CD4-positive, CD25-positive, alpha-beta regulatory T cell (primary cell): ENCODE measurements around the gene SMPX. TPM values are rescaled to one million over a fixed set of nuclear protein-coding genes. Genes with fewer than 3 reads are reported as not detected.
A peak's percentile ranks its signal among the peaks of the same experiment; 100 is the strongest.
"Not testable (repeated sequence)": the region's sequence is repeated elsewhere in the genome, so short reads cannot be mapped to it uniquely, and the experiment has no call there.

ENCODE experiments used
- ATAC-seq, 2 donors: fragments of 150-1000 bp; cut with Tn5 transposase; one replicate each; pipeline ENCODE4 v1.10.0; 2021; ENCODE audit warnings: low read depth in 2 of 2, moderate number of reproducible peaks in 2 of 2, moderate library complexity in 1 of 2
- DNase-seq, 3 donors: peaks; one replicate each; pipeline versions ENCODE4 v3.0.0 to v3.0.0-alpha.2; 2012 to 2022; ENCODE audit warnings: mixed read lengths in 1 of 3
- H3K27ac ChIP-seq: one replicate; pipeline ENCODE4 v1.7.0; 2013; ENCODE audit warnings: mild to moderate bottlenecking, low read length; ENCODE audit not compliant: insufficient read depth, poor library complexity, severe bottlenecking
- H3K27me3 ChIP-seq: one replicate; pipeline ENCODE4 v1.7.0; 2013; ENCODE audit warnings: low read length; ENCODE audit not compliant: control insufficient read depth, insufficient read depth
- H3K36me3 ChIP-seq: one replicate; pipeline ENCODE4 v1.7.0; 2013; ENCODE audit warnings: mild to moderate bottlenecking, low read length, moderate library complexity; ENCODE audit not compliant: control insufficient read depth, insufficient read depth
- H3K4me1 ChIP-seq: 2 replicates; pipeline ENCODE4 v1.7.0; 2013; ENCODE audit warnings: mild to moderate bottlenecking, low read length; ENCODE audit not compliant: insufficient read depth, control insufficient read depth, poor library complexity, severe bottlenecking
- H3K4me3 ChIP-seq: one replicate; pipeline ENCODE4 v1.7.0; 2013; ENCODE audit warnings: low read depth, mild to moderate bottlenecking, low read length, moderate library complexity
- H3K9me3 ChIP-seq, 2 experiments: 1 replicate in 1 of 2; 2 replicates in 1 of 2; pipeline ENCODE4 v1.7.0; 2013; ENCODE audit warnings: low read length in 2 of 2, mild to moderate bottlenecking in 1 of 2, moderate library complexity in 1 of 2; ENCODE audit not compliant: control insufficient read depth in 2 of 2
- H3K27ac Mint-ChIP-seq, 3 donors: one replicate each; pipeline ENCODE4 v1.8.0; 2020 to 2022; ENCODE audit warnings: mild to moderate bottlenecking in 3 of 3, mixed read lengths in 3 of 3, moderate library complexity in 2 of 3
- H3K27me3 Mint-ChIP-seq: one replicate; pipeline ENCODE4 v1.8.0; 2022; ENCODE audit warnings: mild to moderate bottlenecking, mixed read lengths
- H3K36me3 Mint-ChIP-seq: one replicate; pipeline ENCODE4 v1.8.0; 2020; ENCODE audit warnings: mixed read lengths
- H3K4me1 Mint-ChIP-seq, 4 donors: one replicate each; pipeline ENCODE4 v1.8.0; 2020 to 2022; ENCODE audit warnings: mixed read lengths in 4 of 4, mild to moderate bottlenecking in 1 of 4
- H3K4me3 Mint-ChIP-seq, 4 donors: one replicate each; pipeline ENCODE4 v1.8.0; 2020 to 2022; ENCODE audit warnings: mild to moderate bottlenecking in 4 of 4, mixed read lengths in 4 of 4, moderate library complexity in 3 of 4
- H3K9me3 Mint-ChIP-seq, 7 donors: one replicate each; pipeline ENCODE4 v1.8.0; 2020 to 2022; ENCODE audit warnings: mixed read lengths in 7 of 7, mild to moderate bottlenecking in 3 of 7, moderate library complexity in 2 of 7
- polyA plus RNA-seq, 4 donors: library from polyadenylated mRNA; unstranded; fragments of 300-500 nt; fragmentation: Illumina TruSeq; gene quantifications; one replicate each; pipeline ENCODE4 v1.2.3, GENCODE V29; 2021
- total RNA-seq: library from RNA; stranded (reverse); gene quantifications from one replicate; pipeline ENCODE4 v1.2.3, GENCODE V29; 2022

SMPX gene
- total and polyA plus RNA-seq, 5 donors from 2014 or later, result not detected

- Histone ChIP-seq H3K9me3 (no peaks in the 10 kb centered on the region), H3K4me1 (no peaks in the 10 kb centered on the region), H3K4me3 (no peak overlapping the region), H3K27me3 (no peaks in the 10 kb centered on the region), H3K36me3 (no peaks in the 10 kb centered on the region), H3K27ac (no peak overlapping the region)
- H3K4me3 Mint-ChIP-seq, result no peak overlapping the region
- H3K4me1 Mint-ChIP-seq, result peaks cover 0 to 5% (median 1%) of the 10 kb centered on the region in 4 donors
- peak in 1 of 3 donors; percentile 36 for DNase-seq
- no peak overlapping the region for H3K27ac Mint-ChIP-seq
- peaks cover 0 to 2% (median 0%) of the 10 kb centered on the region in 7 donors for H3K9me3 Mint-ChIP-seq
- no peak for ATAC-seq
- no peaks in the 10 kb centered on the region for H3K36me3 Mint-ChIP-seq
- no peaks in the 10 kb centered on the region for H3K27me3 Mint-ChIP-seq
Observed at GRCh38 chrX:21781525-21781924, 23.6 kb upstream of the SMPX start.

- DNase-seq, result no peak
- Mint-ChIP-seq H3K9me3 (peaks cover 0 to 2% (median 0%) of the 10 kb centered on the region in 7 donors), H3K27ac (no peak overlapping the region), H3K4me3 (peak overlapping the region in 1 of 4 donors; percentile 41), H3K27me3 (peaks cover 5% of the 10 kb centered on the region), H3K36me3 (no peaks in the 10 kb centered on the region), H3K4me1 (peaks cover 0 to 9% (median 2%) of the 10 kb centered on the region in 4 donors)
- no peak overlapping the region for H3K27ac ChIP-seq
- H3K4me3 ChIP-seq, result no peak overlapping the region
- no peaks in the 10 kb centered on the region for H3K27me3 ChIP-seq
- no peaks in the 10 kb centered on the region for H3K4me1 ChIP-seq
- no peaks in the 10 kb centered on the region for H3K9me3 ChIP-seq
- ATAC-seq, result no peak
- no peaks in the 10 kb centered on the region for H3K36me3 ChIP-seq
Observed at GRCh38 chrX:21779095-21779494, 21.2 kb upstream of the SMPX start.

GRCh38 chrX:21778236-21778635, 20.3 kb upstream of the SMPX start:
- Mint-ChIP-seq H3K4me3 (no peak overlapping the region), H3K27me3 (peaks cover 5% of the 10 kb centered on the region), H3K36me3 (no peaks in the 10 kb centered on the region), H3K4me1 (peaks cover 3 to 13% (median 7%) of the 10 kb centered on the region in 4 donors), H3K9me3 (peaks cover 0 to 2% (median 0%) of the 10 kb centered on the region in 7 donors), H3K27ac (no peak overlapping the region)
- Histone ChIP-seq H3K27me3 (no peaks in the 10 kb centered on the region), H3K9me3 (no peaks in the 10 kb centered on the region), H3K36me3 (no peaks in the 10 kb centered on the region), H3K27ac (no peak overlapping the region), H3K4me1 (no peaks in the 10 kb centered on the region), H3K4me3 (no peak overlapping the region)
- DNase-seq (no peak), ATAC-seq (no peak)

GRCh38 chrX:21775128-21775527, 17.2 kb upstream of the SMPX start:
- not testable (repeated sequence) for H3K27me3 Mint-ChIP-seq, H3K4me3 Mint-ChIP-seq, H3K36me3 Mint-ChIP-seq, H3K27ac ChIP-seq, DNase-seq, H3K27ac Mint-ChIP-seq, H3K9me3 ChIP-seq, H3K27me3 ChIP-seq, H3K36me3 ChIP-seq, ATAC-seq, H3K9me3 Mint-ChIP-seq, H3K4me1 ChIP-seq, H3K4me3 ChIP-seq
- peaks cover 7 to 30% (median 20%) of the 10 kb centered on the region in 4 donors for H3K4me1 Mint-ChIP-seq

DNA sequence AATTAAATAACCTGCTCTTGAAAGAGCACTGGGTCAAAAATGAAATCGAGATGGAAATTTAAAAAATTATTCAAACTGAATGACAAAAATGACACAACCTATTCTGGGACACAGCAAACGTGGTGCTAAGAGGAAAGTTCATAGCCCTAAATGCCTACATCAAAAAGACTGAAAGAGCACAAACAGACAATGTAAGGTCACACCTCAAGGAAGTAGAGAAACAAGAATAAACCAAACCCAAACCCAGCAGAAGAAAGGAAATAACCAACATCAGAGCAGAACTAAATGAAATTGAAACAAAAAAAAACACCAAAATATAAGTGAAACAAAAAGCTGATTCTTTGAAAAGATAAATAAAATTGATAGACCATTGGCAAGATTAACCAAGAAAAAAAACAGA, 15.1 kb upstream of the SMPX start:
- not testable (repeated sequence) for H3K9me3 Mint-ChIP-seq, H3K27me3 ChIP-seq, H3K9me3 ChIP-seq, H3K27me3 Mint-ChIP-seq, ATAC-seq, H3K4me3 ChIP-seq, H3K36me3 Mint-ChIP-seq, H3K36me3 ChIP-seq, H3K27ac ChIP-seq, H3K4me1 ChIP-seq
- peak overlapping the region in 2 of 3 donors; percentile 2 to 55 for H3K27ac Mint-ChIP-seq
- peaks cover 7 to 27% (median 18%) of the 10 kb centered on the region in 4 donors for H3K4me1 Mint-ChIP-seq
- peak overlapping the region in 3 of 4 donors; percentile 29 to 76 (median 44) for H3K4me3 Mint-ChIP-seq
- peak in 2 of 3 donors; percentile 29 to 51 for DNase-seq

DNA sequence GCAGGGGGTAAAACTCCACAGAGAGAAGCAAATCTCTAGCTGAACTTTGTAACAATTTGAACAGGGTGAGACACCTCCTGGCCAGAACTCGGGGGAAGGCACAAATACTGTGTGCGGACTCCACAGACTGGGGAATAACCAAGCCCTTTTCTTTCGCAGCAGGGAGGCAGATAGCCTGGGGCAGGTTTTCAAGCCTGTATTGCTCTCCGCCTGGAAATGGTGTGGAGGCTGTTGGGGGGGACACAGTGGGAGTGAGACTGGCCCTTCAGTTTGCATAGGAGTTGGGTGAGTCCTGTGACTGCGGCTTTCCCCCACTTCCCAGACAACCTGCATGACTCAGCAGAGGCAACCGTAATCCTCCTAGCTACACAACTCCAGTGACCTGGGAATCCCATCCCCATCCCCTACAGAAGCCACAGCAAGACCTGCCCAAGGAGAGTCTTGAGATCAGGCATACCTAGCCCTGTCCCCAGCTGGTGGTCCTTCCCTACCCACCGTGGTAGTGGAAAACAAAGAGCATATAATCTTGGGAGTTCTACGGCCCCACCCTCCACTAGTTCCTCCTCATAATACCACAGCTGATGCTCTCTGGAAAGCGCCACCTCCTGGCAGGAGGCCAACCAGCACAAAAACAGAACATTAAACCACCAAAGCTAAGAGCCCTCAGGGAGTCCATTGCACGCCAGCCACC, 12.9 kb upstream of the SMPX start:
- H3K36me3 ChIP-seq, result no peaks in the 10 kb centered on the region
- H3K27me3 ChIP-seq, result no peaks in the 10 kb centered on the region
- H3K4me3 ChIP-seq, result no peak overlapping the region
- H3K27me3 Mint-ChIP-seq, result peaks cover 5% of the 10 kb centered on the region
- H3K4me1 Mint-ChIP-seq, result peaks cover 7 to 27% (median 18%) of the 10 kb centered on the region in 4 donors
- no peaks in the 10 kb centered on the region for H3K9me3 ChIP-seq
- peaks cover 0 to 4% (median 0%) of the 10 kb centered on the region in 7 donors for H3K9me3 Mint-ChIP-seq
- no peak overlapping the region for H3K4me3 Mint-ChIP-seq
- peaks cover 3% of the 10 kb centered on the region for H3K36me3 Mint-ChIP-seq
- DNase-seq (no peak), ATAC-seq (no peak)
- H3K4me1 ChIP-seq, result peaks cover 5% of the 10 kb centered on the region
- no peak overlapping the region for H3K27ac ChIP-seq
- peak overlapping the region in 1 of 3 donors; percentile 63 for H3K27ac Mint-ChIP-seq

- no peaks in the 10 kb centered on the region for H3K36me3 ChIP-seq
- H3K4me3 ChIP-seq, result no peak overlapping the region
- H3K9me3 ChIP-seq, result no peaks in the 10 kb centered on the region
- H3K4me1 ChIP-seq, result no peaks in the 10 kb centered on the region
- H3K36me3 Mint-ChIP-seq, result peaks cover 3% of the 10 kb centered on the region
- ATAC-seq (no peak), DNase-seq (no peak)
- no peak overlapping the region for H3K27ac Mint-ChIP-seq
- H3K27ac ChIP-seq, result no peak overlapping the region
- no peaks in the 10 kb centered on the region for H3K27me3 ChIP-seq
- H3K9me3 Mint-ChIP-seq, result peaks cover 0 to 3% (median 0%) of the 10 kb centered on the region in 7 donors
- no peak overlapping the region for H3K4me3 Mint-ChIP-seq
- H3K4me1 Mint-ChIP-seq, result peaks cover 0 to 1% (median 0%) of the 10 kb centered on the region in 4 donors
- no peaks in the 10 kb centered on the region for H3K27me3 Mint-ChIP-seq
Observed at GRCh38 chrX:21766101-21766500, 8.2 kb upstream of the SMPX start.

DNA sequence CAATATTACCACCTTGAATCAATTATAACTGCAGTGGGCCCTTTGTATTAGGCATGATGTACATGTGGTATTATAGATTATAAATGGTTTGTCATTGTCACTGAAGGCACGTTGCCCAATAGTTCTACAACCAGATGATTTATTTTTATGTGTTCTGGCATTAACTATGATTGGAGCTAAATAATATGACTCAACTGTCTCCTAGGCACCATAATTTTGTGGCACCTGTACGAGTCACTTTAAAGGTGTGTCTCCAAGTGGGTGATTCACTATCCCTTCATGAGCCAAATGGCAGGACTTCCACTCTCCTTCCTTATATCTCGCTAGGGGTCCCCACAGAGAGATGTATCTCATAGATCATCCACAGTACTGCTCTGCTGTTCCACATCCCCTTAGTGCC, 6.1 kb upstream of the SMPX start:
- H3K27ac Mint-ChIP-seq, result no peak overlapping the region
- peaks cover 3% of the 10 kb centered on the region for H3K36me3 Mint-ChIP-seq
- H3K4me1 Mint-ChIP-seq, result no peaks in the 10 kb centered on the region
- Histone ChIP-seq H3K27me3 (no peaks in the 10 kb centered on the region), H3K4me3 (no peak overlapping the region), H3K27ac (no peak overlapping the region), H3K36me3 (no peaks in the 10 kb centered on the region), H3K9me3 (no peaks in the 10 kb centered on the region), H3K4me1 (no peaks in the 10 kb centered on the region)
- ATAC-seq (no peak), DNase-seq (no peak)
- H3K9me3 Mint-ChIP-seq, result peaks cover 0 to 3% (median 0%) of the 10 kb centered on the region in 7 donors
- H3K27me3 Mint-ChIP-seq, result no peaks in the 10 kb centered on the region
- H3K4me3 Mint-ChIP-seq, result no peak overlapping the region
